Measurements from ENCODE around the gene AFAP1.

The AFAP1 gene

GRCh38 chr4:7780751-7781348 lies 158.8 kb downstream of the AFAP1 start:
- DNase-seq, result no peak

- DNase-seq, result no peak
Observed at GRCh38 chr4:7779432-7779768, 160.3 kb downstream of the AFAP1 start.

- no peak for DNase-seq
Observed at GRCh38 chr4:7778510-7779431, 160.9 kb downstream of the AFAP1 start.

- DNase-seq, result no peak
Observed at GRCh38 chr4:7777871-7778509, 161.7 kb downstream of the AFAP1 start.

- DNase-seq, result no peak
Observed at GRCh38 chr4:7777017-7777710, 162.5 kb downstream of the AFAP1 start.

GRCh38 chr4:7775396-7775795 lies 164.3 kb downstream of the AFAP1 start:
- no peak for DNase-seq

- no peak for DNase-seq
Observed at GRCh38 chr4:7774301-7775294, 165.1 kb downstream of the AFAP1 start.

GRCh38 chr4:7773401-7774180 lies 166.1 kb downstream of the AFAP1 start:
- DNase-seq, result no peak

- DNase-seq, result no peak
Observed at GRCh38 chr4:7772711-7773385, 166.8 kb downstream of the AFAP1 start.

GRCh38 chr4:7771541-7772507 lies 167.8 kb downstream of the AFAP1 start:
- DNase-seq, result no peak

- DNase-seq, result no peak
Observed at GRCh38 chr4:7771056-7771455, 168.6 kb downstream of the AFAP1 start.

- DNase-seq, result no peak
Observed at GRCh38 chr4:7770224-7771050, 169.2 kb downstream of the AFAP1 start.

GRCh38 chr4:7769396-7770223 lies 170.1 kb downstream of the AFAP1 start:
- no peak for DNase-seq

GRCh38 chr4:7768736-7769135 lies 170.9 kb downstream of the AFAP1 start:
- DNase-seq, result no peak

GRCh38 chr4:7767966-7768365 lies 171.7 kb downstream of the AFAP1 start:
- no peak for DNase-seq

GRCh38 chr4:7767526-7767925 lies 172.1 kb downstream of the AFAP1 start:
- no peak for DNase-seq

GRCh38 chr4:7766661-7767345 lies 172.9 kb downstream of the AFAP1 start:
- no peak for DNase-seq
